AG09309 (cell line): Measurements from ENCODE around the gene SLC1A4.

Source experiments
- DNase-seq: peaks from one replicate; pipeline ENCODE4 v3.0.0-alpha.2; 2010; ENCODE audit warnings: low read depth
- H3K4me3 ChIP-seq: 2 replicates; pipeline ENCODE4 v1.5.1; 2011; ENCODE audit warnings: mild to moderate bottlenecking, low read depth, low read length, moderate library complexity; ENCODE audit not compliant: control insufficient read depth
- TF ChIP-seq, protein P1 (sequence below): IDR thresholded peaks from 2 replicates; pipeline ENCODE4 v1.5.1; 2011; ENCODE audit warnings: mild to moderate bottlenecking, low read depth, low read length, inconsistent platforms; ENCODE audit not compliant: insufficient read depth, control insufficient read depth; ENCODE audit errors: missing control alignments

Gene SLC1A4

DNA sequence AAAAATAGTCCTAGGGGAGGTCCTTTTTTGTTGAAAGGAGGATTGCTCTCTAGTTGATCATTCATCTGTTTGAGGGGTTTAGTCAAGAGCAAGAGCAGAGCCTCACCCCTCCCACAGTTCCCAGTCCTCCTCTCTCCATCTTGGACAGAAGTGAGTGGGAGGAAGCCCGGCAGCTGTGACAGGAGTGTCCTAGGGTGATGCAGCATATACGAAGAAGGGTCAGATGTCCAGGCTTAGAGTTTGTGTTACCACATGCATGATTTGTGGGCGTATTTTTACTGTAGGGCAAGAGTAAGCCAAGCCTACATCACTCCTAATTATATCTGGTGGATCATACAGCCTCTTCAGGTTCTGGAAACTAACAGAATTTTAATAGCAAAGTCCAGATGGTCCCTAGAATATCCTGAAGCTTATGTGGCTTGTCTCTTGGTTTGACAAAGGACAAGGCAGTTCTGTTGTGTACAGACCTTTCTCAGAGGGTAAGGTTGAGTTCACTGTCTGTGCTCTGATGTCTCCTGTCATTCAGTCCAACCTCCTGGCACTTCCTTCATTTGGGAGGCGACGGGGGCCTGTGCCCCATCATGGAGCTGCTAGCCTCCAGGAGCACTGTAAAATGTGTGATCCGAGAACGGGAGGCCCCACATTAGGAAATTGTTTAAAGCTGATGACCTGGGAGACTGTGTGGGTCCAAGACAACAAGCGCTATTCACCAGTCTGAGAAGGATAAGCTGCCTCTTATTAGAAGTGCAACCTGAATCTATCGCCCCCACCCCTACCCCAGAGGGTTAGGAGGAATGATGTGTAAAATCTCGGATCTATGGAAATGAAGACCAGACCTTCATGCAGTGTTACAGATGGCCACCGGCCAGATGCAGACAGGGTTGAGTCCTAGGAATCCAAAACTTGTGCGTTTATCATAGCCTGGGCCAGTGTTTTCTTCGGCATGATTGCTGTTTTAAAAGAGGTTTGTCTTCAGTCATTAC is 73.9 kb downstream of the SLC1A4 start:
- no peak for DNase-seq
- H3K4me3 ChIP-seq = no peak overlapping the region
- TF ChIP-seq, protein P1, sequence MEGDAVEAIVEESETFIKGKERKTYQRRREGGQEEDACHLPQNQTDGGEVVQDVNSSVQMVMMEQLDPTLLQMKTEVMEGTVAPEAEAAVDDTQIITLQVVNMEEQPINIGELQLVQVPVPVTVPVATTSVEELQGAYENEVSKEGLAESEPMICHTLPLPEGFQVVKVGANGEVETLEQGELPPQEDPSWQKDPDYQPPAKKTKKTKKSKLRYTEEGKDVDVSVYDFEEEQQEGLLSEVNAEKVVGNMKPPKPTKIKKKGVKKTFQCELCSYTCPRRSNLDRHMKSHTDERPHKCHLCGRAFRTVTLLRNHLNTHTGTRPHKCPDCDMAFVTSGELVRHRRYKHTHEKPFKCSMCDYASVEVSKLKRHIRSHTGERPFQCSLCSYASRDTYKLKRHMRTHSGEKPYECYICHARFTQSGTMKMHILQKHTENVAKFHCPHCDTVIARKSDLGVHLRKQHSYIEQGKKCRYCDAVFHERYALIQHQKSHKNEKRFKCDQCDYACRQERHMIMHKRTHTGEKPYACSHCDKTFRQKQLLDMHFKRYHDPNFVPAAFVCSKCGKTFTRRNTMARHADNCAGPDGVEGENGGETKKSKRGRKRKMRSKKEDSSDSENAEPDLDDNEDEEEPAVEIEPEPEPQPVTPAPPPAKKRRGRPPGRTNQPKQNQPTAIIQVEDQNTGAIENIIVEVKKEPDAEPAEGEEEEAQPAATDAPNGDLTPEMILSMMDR = no peak

GRCh38 chr2:65064728-65065552 is 75.7 kb downstream of the SLC1A4 start:
- TF ChIP-seq, protein P1 = peak; percentile 53
- DNase-seq = peak; percentile 80
- H3K4me3 ChIP-seq = no peak overlapping the region

DNA sequence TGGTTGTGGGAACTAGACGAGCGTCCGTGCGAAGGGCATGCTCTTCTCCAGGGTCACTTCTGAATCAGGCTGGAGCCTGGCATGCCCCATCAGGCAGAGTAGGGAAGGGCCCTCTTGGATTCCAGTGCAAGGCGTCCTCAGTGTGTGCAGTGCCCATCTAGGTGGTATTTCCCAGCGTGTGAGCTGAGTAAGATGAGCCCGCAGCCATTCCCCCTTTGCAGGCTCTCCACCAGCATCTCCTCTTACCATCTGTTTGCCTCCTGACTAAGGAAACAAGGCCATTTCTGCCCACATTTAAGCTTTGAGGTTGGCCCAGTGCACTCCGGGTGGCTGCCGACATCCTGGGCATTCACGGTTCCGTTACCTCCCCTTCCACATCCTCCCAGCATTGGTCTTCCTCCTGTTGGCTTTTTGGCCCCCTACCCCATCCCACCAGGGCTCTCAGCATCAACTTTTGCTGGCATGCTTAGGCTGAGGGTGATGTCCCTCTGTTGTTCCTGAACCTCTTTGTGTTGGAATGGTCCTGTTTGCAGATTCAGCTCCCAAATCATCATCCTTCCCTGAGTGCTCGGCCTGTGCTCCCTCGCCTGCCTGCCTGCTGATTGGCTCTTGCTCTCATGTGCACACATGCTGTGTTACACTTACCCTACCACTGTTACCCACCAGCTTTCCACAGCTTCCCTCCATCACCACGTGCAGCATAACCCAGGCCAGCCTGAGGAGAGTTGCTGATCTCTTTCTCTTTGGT is 78.8 kb downstream of the SLC1A4 start:
- H3K4me3 ChIP-seq = no peak overlapping the region
- TF ChIP-seq, protein P1 = no peak
- DNase-seq = no peak

DNA sequence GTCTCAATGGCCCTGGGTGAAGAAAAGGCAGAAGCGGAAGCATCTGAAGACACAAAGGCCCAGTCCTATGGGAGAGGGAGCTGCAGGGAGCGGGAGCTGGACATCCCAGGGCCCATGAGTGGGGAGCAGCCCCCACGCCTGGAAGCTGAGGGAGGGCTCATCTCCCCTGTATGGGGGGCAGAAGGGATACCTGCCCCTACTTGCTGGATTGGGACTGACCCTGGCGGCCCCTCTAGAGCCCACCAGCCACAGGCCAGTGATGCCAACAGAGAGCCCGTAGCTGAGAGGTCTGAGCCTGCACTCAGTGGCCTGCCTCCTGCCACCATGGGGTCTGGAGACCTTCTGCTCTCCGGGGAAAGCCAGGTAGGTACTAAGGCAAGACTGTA is 80.2 kb downstream of the SLC1A4 start:
- TF ChIP-seq, protein P1 = no peak
- H3K4me3 ChIP-seq = no peak overlapping the region
- DNase-seq = no peak

DNA sequence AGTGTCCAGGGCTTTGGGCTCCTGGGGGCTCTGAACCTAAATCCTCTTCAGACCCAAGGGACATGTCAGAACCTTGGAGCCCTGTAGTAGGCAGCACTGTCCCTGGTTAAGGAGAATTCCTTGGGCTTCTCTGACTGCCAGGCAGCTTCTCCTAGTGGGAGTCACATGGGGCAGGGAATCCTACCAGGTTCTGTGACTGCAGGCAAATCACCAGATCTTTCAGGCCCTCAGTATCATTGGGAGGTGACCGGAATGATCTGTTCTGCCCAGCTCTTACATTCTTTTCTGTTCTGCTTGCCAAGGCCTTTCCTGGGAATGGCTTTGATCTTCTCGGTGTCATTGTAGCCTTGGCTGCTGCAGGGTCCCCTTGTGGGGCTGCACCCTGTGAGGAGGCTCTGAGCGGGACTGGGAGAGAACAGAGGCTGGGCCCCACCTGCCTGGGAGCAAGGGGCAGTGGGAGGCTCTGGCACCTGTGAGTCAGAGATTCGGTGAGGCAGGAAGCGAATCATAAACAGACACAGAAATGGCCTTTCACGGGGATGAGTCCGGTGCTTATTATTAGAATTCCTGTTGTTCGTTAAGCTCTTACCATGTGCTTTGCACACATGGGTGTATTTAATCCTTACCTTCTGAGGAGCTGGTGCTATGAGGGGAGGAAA is 81.1 kb downstream of the SLC1A4 start:
- TF ChIP-seq, protein P1 = peak; percentile 44
- H3K4me3 ChIP-seq = no peak overlapping the region
- no peak for DNase-seq
